GM18951 (cell line): Measurements from ENCODE around the gene ACSL6.

ENCODE experiments used
- POLR2A ChIP-seq: IDR thresholded peaks from 4 replicates; pipeline ENCODE4 v1.6.1; 2011; ENCODE audit warnings: mild to moderate bottlenecking; ENCODE audit not compliant: insufficient read length, insufficient read depth; ENCODE audit errors: extremely low read depth
- in situ Hi-C: fragments of 300-500 bp; cut with MboI; formaldehyde crosslinking; loops from one replicate; pipeline ENCODE4 v1.12.0; 2022; ENCODE audit warnings: low sequenced_read_pairs, mixed read lengths, inconsistent platforms; ENCODE audit not compliant: unreplicated experiment

Gene ACSL6

GRCh38 chr5:132003982-132004381, 7.5 kb downstream of the ACSL6 start:
- in situ Hi-C loops: loop anchor here (10.0 kb wide), 1 partner anchor 579 kb away; no protein-coding TSS in a partner anchor
- no peak for TF ChIP-seq POLR2A

GRCh38 chr5:132003170-132003744, 8.2 kb downstream of the ACSL6 start:
- TF ChIP-seq POLR2A: no peak
- in situ Hi-C loops: loop anchor here (10.0 kb wide), 1 partner anchor 578 kb away; no protein-coding TSS in a partner anchor

GRCh38 chr5:132002757-132003156, 8.7 kb downstream of the ACSL6 start:
- in situ Hi-C loops: loop anchor here (10.0 kb wide), 1 partner anchor 578 kb away; no protein-coding TSS in a partner anchor
- no peak for TF ChIP-seq POLR2A

- in situ Hi-C loops: loop anchor here (10.0 kb wide), 1 partner anchor 577 kb away; no protein-coding TSS in a partner anchor
- TF ChIP-seq POLR2A: no peak
Measured at GRCh38 chr5:132001647-132002561, 9.6 kb downstream of the ACSL6 start.

- in situ Hi-C loops: loop anchor here (10.0 kb wide), 1 partner anchor 576 kb away; no protein-coding TSS in a partner anchor
- TF ChIP-seq POLR2A: no peak
Measured at GRCh38 chr5:132000677-132001453, 10.6 kb downstream of the ACSL6 start.

- in situ Hi-C loops: loop anchor here (10.0 kb wide), 1 partner anchor 575 kb away; no protein-coding TSS in a partner anchor
- no peak for TF ChIP-seq POLR2A
Measured at GRCh38 chr5:132000241-132000490, 11.3 kb downstream of the ACSL6 start.

GRCh38 chr5:131999441-132000240, 11.8 kb downstream of the ACSL6 start:
- TF ChIP-seq POLR2A: no peak
- in situ Hi-C loops: loop anchor here (10.0 kb wide), 1 partner anchor 575 kb away; no protein-coding TSS in a partner anchor

- no peak for TF ChIP-seq POLR2A
- in situ Hi-C loops: no loop called here
Measured at GRCh38 chr5:131999041-131999440, 12.4 kb downstream of the ACSL6 start.

GRCh38 chr5:131998431-131999040, 12.9 kb downstream of the ACSL6 start:
- in situ Hi-C loops: no loop called here
- no peak for TF ChIP-seq POLR2A

GRCh38 chr5:131997727-131998117, 13.7 kb downstream of the ACSL6 start:
- in situ Hi-C loops: no loop called here
- TF ChIP-seq POLR2A: no peak

- in situ Hi-C loops: no loop called here
- no peak for TF ChIP-seq POLR2A
Measured at GRCh38 chr5:131997026-131997726, 14.3 kb downstream of the ACSL6 start.
